A549 treated with AZD2906 at 1 μM for 4 hours (cell line): ENCODE data around the gene C10orf67. TPM values are rescaled to one million over a fixed set of nuclear protein-coding genes. Genes with fewer than 3 reads are reported as not detected.

Experiments
- total RNA-seq: library from RNA; stranded (reverse); fragments of 200-300 nt; extraction: Qiagen RNA extraction; gene quantifications from 5 replicates; pipeline ENCODE4 v1.2.3, GENCODE V29; 2022

C10orf67 gene
- total RNA-seq, result 0.05 to 0.19 TPM (median 0.09 TPM) in 4 of 5 replicates, not detected in the other

GRCh38 chr10:23344241-23344841 lies at the start of gene C10orf67:
C10orf67 (minus strand) TSS chr10:23344797; CDS start chr10:23344774, 23 bp downstream.

GRCh38 chr10:23191764-23192711 lies 152.6 kb downstream of the C10orf67 start, which contains the start of gene PTF1A:
PTF1A (plus strand) TSS chr10:23192312; CDS start chr10:23192531, 219 bp downstream.

Other genes with a start within 250 kb of the C10orf67 start
- 8.7 to 19.6 TPM (median 16.3 TPM) in 5 replicates for gene MSRB2, start 249.2 kb downstream of the C10orf67 start, total RNA-seq
- not detected in 5 replicates for gene PTF1A, start 152.5 kb downstream of the C10orf67 start, total RNA-seq
- 3.2 to 3.7 TPM (median 3.3 TPM) in 5 replicates for gene OTUD1, start 94.3 kb upstream of the C10orf67 start, total RNA-seq